Ishikawa (cell line): Measurements from ENCODE around the gene EYS.

Source experiments
- CEBPB ChIP-seq: IDR thresholded peaks from 2 replicates; pipeline ENCODE4 v1.6.1; 2012
- CREB1 ChIP-seq: IDR thresholded peaks from 2 replicates; pipeline ENCODE4 v1.6.1; 2012; ENCODE audit warnings: low read depth
- EGR1 ChIP-seq: IDR thresholded peaks from 2 replicates; pipeline ENCODE4 v1.6.1; 2012
- EP300 ChIP-seq: IDR thresholded peaks from 2 replicates; pipeline ENCODE4 v1.6.1; 2012; ENCODE audit warnings: borderline replicate concordance
- FOXM1 ChIP-seq: IDR thresholded peaks from 2 replicates; pipeline ENCODE4 v1.6.1; 2012; ENCODE audit warnings: low read depth, borderline replicate concordance
- NFIC ChIP-seq: IDR thresholded peaks from 2 replicates; pipeline ENCODE4 v1.6.1; 2012
- RAD21 ChIP-seq: IDR thresholded peaks from 2 replicates; pipeline ENCODE4 v1.6.1; 2012; ENCODE audit warnings: low read depth
- TAF1 ChIP-seq: IDR thresholded peaks from 2 replicates; pipeline ENCODE4 v1.6.1; 2012; ENCODE audit warnings: low read depth, mild to moderate bottlenecking
- TCF12 ChIP-seq: IDR thresholded peaks from 2 replicates; pipeline ENCODE4 v1.6.1; 2012; ENCODE audit warnings: low read depth
- TEAD4 ChIP-seq: IDR thresholded peaks from 2 replicates; pipeline ENCODE4 v1.6.1; 2012
- YY1 ChIP-seq: IDR thresholded peaks from 2 replicates; pipeline ENCODE4 v1.6.1; 2012; ENCODE audit warnings: low read depth
- ZBTB7A ChIP-seq: IDR thresholded peaks from 2 replicates; pipeline ENCODE4 v1.6.1; 2012; ENCODE audit warnings: low read depth
- TF ChIP-seq, protein P1 (sequence below): IDR thresholded peaks from 2 replicates; pipeline ENCODE4 v1.6.1; 2012; ENCODE audit warnings: low read depth, mild to moderate bottlenecking
- TF ChIP-seq, protein P2 (sequence below): IDR thresholded peaks from 2 replicates; pipeline ENCODE4 v1.6.1; 2012
- TF ChIP-seq, protein P3 (sequence below): IDR thresholded peaks from 2 replicates; pipeline ENCODE4 v1.6.1; 2012

EYS gene

DNA sequence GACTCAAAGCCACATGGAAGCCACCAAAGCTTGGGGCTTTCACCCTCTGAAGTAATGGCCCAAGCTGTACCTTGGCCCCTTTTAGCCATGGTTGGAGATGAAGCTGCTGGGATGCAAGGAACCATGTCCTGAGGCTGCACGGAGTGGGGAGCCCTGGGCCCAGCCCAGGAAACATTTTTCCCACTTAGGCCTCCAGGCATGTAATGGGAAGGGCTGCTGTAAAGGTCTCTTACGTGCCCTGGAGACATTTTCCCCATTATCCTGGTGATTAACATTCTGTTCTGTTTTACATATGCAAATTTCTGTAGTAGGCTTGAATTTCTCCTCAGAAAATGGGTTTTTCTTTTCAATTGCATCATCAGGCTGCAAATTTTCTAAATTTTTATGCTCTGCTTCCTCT lies 558.2 kb downstream of the EYS start:
- no peak for TF ChIP-seq TEAD4
- TF ChIP-seq CEBPB, result no peak
- no peak for TF ChIP-seq TAF1
- TF ChIP-seq EP300, result no peak
- TF ChIP-seq, protein P1, sequence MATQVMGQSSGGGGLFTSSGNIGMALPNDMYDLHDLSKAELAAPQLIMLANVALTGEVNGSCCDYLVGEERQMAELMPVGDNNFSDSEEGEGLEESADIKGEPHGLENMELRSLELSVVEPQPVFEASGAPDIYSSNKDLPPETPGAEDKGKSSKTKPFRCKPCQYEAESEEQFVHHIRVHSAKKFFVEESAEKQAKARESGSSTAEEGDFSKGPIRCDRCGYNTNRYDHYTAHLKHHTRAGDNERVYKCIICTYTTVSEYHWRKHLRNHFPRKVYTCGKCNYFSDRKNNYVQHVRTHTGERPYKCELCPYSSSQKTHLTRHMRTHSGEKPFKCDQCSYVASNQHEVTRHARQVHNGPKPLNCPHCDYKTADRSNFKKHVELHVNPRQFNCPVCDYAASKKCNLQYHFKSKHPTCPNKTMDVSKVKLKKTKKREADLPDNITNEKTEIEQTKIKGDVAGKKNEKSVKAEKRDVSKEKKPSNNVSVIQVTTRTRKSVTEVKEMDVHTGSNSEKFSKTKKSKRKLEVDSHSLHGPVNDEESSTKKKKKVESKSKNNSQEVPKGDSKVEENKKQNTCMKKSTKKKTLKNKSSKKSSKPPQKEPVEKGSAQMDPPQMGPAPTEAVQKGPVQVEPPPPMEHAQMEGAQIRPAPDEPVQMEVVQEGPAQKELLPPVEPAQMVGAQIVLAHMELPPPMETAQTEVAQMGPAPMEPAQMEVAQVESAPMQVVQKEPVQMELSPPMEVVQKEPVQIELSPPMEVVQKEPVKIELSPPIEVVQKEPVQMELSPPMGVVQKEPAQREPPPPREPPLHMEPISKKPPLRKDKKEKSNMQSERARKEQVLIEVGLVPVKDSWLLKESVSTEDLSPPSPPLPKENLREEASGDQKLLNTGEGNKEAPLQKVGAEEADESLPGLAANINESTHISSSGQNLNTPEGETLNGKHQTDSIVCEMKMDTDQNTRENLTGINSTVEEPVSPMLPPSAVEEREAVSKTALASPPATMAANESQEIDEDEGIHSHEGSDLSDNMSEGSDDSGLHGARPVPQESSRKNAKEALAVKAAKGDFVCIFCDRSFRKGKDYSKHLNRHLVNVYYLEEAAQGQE, result no peak
- TF ChIP-seq, protein P2, sequence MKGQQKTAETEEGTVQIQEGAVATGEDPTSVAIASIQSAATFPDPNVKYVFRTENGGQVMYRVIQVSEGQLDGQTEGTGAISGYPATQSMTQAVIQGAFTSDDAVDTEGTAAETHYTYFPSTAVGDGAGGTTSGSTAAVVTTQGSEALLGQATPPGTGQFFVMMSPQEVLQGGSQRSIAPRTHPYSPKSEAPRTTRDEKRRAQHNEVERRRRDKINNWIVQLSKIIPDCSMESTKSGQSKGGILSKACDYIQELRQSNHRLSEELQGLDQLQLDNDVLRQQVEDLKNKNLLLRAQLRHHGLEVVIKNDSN, result no peak
- TF ChIP-seq ZBTB7A, result no peak
- TF ChIP-seq TCF12, result no peak
- TF ChIP-seq FOXM1, result no peak
- TF ChIP-seq CREB1, result no peak
- TF ChIP-seq, protein P3, sequence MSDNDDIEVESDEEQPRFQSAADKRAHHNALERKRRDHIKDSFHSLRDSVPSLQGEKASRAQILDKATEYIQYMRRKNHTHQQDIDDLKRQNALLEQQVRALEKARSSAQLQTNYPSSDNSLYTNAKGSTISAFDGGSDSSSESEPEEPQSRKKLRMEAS, result no peak
- TF ChIP-seq YY1, result no peak
- no peak for TF ChIP-seq RAD21

DNA sequence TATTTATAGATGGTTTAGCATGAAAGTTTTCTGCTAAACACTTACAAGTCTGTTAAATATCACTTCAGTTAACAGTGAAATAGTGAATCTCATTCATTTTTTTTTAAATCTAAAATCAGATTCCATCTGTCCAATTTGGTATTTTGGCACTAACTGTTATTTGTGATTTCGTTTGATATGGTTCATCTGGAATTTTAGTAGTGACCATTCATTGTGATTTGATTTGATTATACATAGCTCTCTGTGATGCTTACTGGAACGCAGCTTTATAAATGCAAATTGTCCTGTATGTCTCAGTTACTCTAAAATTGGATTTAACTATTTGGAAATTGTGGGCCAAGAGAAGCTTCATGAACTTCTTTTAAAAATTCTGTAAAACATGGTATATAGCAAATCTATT lies 571.5 kb downstream of the EYS start:
- TF ChIP-seq, protein P2, result no peak
- no peak for TF ChIP-seq TCF12

DNA sequence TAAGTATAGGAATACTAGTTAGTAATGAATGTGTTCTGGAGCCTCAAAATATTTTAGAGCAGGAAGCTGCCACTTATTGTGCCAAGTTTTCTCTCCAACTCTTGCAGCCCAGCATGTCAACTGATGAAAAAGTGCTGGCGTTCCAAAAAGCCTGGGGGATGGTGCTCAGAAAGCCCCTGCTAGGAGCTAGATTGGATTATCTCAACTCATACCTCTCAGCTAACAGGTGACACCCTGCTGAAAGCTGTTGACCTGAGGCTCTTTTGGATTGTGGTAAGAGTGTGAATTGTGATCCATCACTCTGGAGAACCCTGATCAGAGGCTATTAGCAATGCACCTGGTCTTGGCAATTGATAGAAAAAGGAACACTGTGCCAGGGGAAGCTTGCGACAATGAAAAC lies 580.4 kb downstream of the EYS start:
- no peak for TF ChIP-seq TAF1
- TF ChIP-seq YY1, result no peak
- TF ChIP-seq ZBTB7A, result no peak
- no peak for TF ChIP-seq EP300
- TF ChIP-seq, protein P1, result no peak
- no peak for TF ChIP-seq CREB1
- TF ChIP-seq TEAD4, result no peak
- TF ChIP-seq NFIC, result no peak
- TF ChIP-seq, protein P2, result no peak
- TF ChIP-seq FOXM1, result no peak

DNA sequence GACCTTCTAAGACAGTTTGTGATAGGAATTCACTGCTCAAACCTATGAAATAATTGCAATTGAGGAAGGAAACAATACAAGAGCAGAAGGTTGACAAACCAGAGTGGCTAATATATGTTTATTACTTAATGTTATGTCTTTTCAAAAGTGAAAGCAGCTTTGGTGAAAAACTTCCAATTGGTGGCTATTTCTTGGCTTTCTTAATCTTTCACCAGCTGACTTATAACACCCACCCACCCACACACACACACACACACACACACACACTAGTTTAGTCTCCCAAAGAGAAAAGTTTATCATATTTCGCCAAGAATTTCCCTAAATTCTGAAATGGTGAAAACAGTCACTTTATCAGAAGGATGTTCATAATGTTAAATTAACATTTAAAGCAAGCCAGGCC lies 583.5 kb downstream of the EYS start:
- TF ChIP-seq CEBPB (no peak), TCF12 (no peak), ZBTB7A (no peak), YY1 (no peak), CREB1 (no peak), TEAD4 (no peak), RAD21 (no peak), EP300 (no peak), EGR1 (no peak), NFIC (no peak), TAF1 (no peak), FOXM1 (no peak)
- TF ChIP-seq, protein P2, result no peak
- TF ChIP-seq, protein P1, result no peak
- TF ChIP-seq, protein P3, result no peak
